ENCODE data around the gene DOCK1. TPM values are rescaled to one million over a fixed set of nuclear protein-coding genes. Genes with fewer than 3 reads are reported as not detected.

The DOCK1 gene
- total and polyA plus RNA-seq, 2 donors (not counting 1 experiment from before 2014, with no cell fraction given): 20.5 to 91.0 TPM

GRCh38 chr10:127408112-127408710 is 503.0 kb downstream of the DOCK1 start:
- Histone ChIP-seq H4K20me1 (ENCODE audit: control insufficient read depth, extremely low read depth, insufficient read depth, low read length) (no peaks in the 10 kb centered on the region), H3K27me3 (ENCODE audit: control insufficient read depth, insufficient read depth, low read length) (no peaks in the 10 kb centered on the region), H3K36me3 (ENCODE audit: control insufficient read depth, insufficient read depth, low read length) (peaks cover 1% of the 10 kb centered on the region), H3K4me3 (replicated peaks in 1 of 4; ENCODE audit: control extremely low read depth in 1 of 4, insufficient read depth in 1 of 4, low read depth in 3 of 4, low read length in 4 of 4) (no peak overlapping the region), H3K27ac (ENCODE audit: insufficient read depth, low read length) (no peak overlapping the region), H3K9ac (ENCODE audit: insufficient read depth, low read length) (no peak overlapping the region), H3K4me1 (ENCODE audit: control insufficient read depth, extremely low read depth, insufficient read depth, low read length) (no peaks in the 10 kb centered on the region), H3K79me2 (ENCODE audit: control insufficient read depth, insufficient read depth, low read length) (no peaks in the 10 kb centered on the region), H2AFZ (ENCODE audit: low read length) (no peak overlapping the region), H3K4me2 (ENCODE audit: extremely low read depth, insufficient read depth, low read length) (no peak overlapping the region), H3K9me3 (ENCODE audit: control insufficient read depth, insufficient read depth, low read depth, low read length) (no peaks in the 10 kb centered on the region)
- DNase-seq (ENCODE audit: low read depth in 2 of 2): no peak
- TF ChIP-seq EZH2 (IDR thresholded peaks at IDR 0.05; ENCODE audit: low read length, missing control alignments) (no peak), CTCF (conservative IDR thresholded peaks at IDR 0.05 in 1 of 2, IDR thresholded peaks at IDR 0.05 in 1 of 2; ENCODE audit: low read depth in 1 of 2, low read length in 2 of 2) (no peak)

GRCh38 chr10:127408733-127409132 is 503.5 kb downstream of the DOCK1 start:
- no peaks in the 10 kb centered on the region for H4K20me1 ChIP-seq (ENCODE audit: control insufficient read depth, extremely low read depth, insufficient read depth, low read length)
- H3K4me1 ChIP-seq (ENCODE audit: control insufficient read depth, extremely low read depth, insufficient read depth, low read length): no peaks in the 10 kb centered on the region
- H3K27ac ChIP-seq (ENCODE audit: insufficient read depth, low read length): no peak overlapping the region
- no peak for TF ChIP-seq CTCF (conservative IDR thresholded peaks at IDR 0.05 in 1 of 2, IDR thresholded peaks at IDR 0.05 in 1 of 2; ENCODE audit: low read depth in 1 of 2, low read length in 2 of 2)
- no peak for TF ChIP-seq EZH2 (IDR thresholded peaks at IDR 0.05; ENCODE audit: low read length, missing control alignments)
- peak in 1 of 2 donors; percentile 71 for DNase-seq (ENCODE audit: low read depth in 2 of 2)
- no peak overlapping the region for H3K4me2 ChIP-seq (ENCODE audit: extremely low read depth, insufficient read depth, low read length)
- no peak overlapping the region for H2AFZ ChIP-seq (ENCODE audit: low read length)
- H3K9ac ChIP-seq (ENCODE audit: insufficient read depth, low read length): no peak overlapping the region
- H3K27me3 ChIP-seq (ENCODE audit: control insufficient read depth, insufficient read depth, low read length): no peaks in the 10 kb centered on the region
- no peak overlapping the region for H3K4me3 ChIP-seq (replicated peaks in 1 of 4; ENCODE audit: control extremely low read depth in 1 of 4, insufficient read depth in 1 of 4, low read depth in 3 of 4, low read length in 4 of 4)
- peaks cover 1% of the 10 kb centered on the region for H3K36me3 ChIP-seq (ENCODE audit: control insufficient read depth, insufficient read depth, low read length)
- no peaks in the 10 kb centered on the region for H3K9me3 ChIP-seq (ENCODE audit: control insufficient read depth, insufficient read depth, low read depth, low read length)
- H3K79me2 ChIP-seq (ENCODE audit: control insufficient read depth, insufficient read depth, low read length): no peaks in the 10 kb centered on the region

GRCh38 chr10:127410030-127410429 is 504.8 kb downstream of the DOCK1 start:
- H2AFZ ChIP-seq (ENCODE audit: low read length): no peak overlapping the region
- no peak for DNase-seq (ENCODE audit: low read depth in 2 of 2)
- H3K79me2 ChIP-seq (ENCODE audit: control insufficient read depth, insufficient read depth, low read length): no peaks in the 10 kb centered on the region
- H3K4me2 ChIP-seq (ENCODE audit: extremely low read depth, insufficient read depth, low read length): no peak overlapping the region
- H4K20me1 ChIP-seq (ENCODE audit: control insufficient read depth, extremely low read depth, insufficient read depth, low read length): no peaks in the 10 kb centered on the region
- H3K9ac ChIP-seq (ENCODE audit: insufficient read depth, low read length): no peak overlapping the region
- no peaks in the 10 kb centered on the region for H3K4me1 ChIP-seq (ENCODE audit: control insufficient read depth, extremely low read depth, insufficient read depth, low read length)
- no peak overlapping the region for H3K27ac ChIP-seq (ENCODE audit: insufficient read depth, low read length)
- no peaks in the 10 kb centered on the region for H3K27me3 ChIP-seq (ENCODE audit: control insufficient read depth, insufficient read depth, low read length)
- H3K36me3 ChIP-seq (ENCODE audit: control insufficient read depth, insufficient read depth, low read length): peaks cover 1% of the 10 kb centered on the region
- no peaks in the 10 kb centered on the region for H3K9me3 ChIP-seq (ENCODE audit: control insufficient read depth, insufficient read depth, low read depth, low read length)
- H3K4me3 ChIP-seq (replicated peaks in 1 of 4; ENCODE audit: control extremely low read depth in 1 of 4, insufficient read depth in 1 of 4, low read depth in 3 of 4, low read length in 4 of 4): no peak overlapping the region
- no peak for TF ChIP-seq EZH2 (IDR thresholded peaks at IDR 0.05; ENCODE audit: low read length, missing control alignments)
- no peak for TF ChIP-seq CTCF (conservative IDR thresholded peaks at IDR 0.05 in 1 of 2, IDR thresholded peaks at IDR 0.05 in 1 of 2; ENCODE audit: low read depth in 1 of 2, low read length in 2 of 2)

Data from fibroblast of lung (primary cell).